Neuronal stem cell (in vitro differentiated cells): ENCODE data around the gene CCDC106.

Experiments used
- DNase-seq: peaks from one replicate; pipeline ENCODE4 v3.0.0-alpha.2; 2013; ENCODE audit warnings: low spot score
- H2AFZ ChIP-seq: one replicate; pipeline ENCODE4 v1.6.1; 2013; ENCODE audit warnings: mild to moderate bottlenecking, low read length, inconsistent platforms
- H2AK5ac ChIP-seq: 2 replicates; pipeline ENCODE4 v1.6.1; 2013; ENCODE audit warnings: low read depth, mild to moderate bottlenecking, inconsistent platforms, low read length, moderate library complexity, mixed read lengths
- H2BK120ac ChIP-seq: 2 replicates; pipeline ENCODE4 v1.6.1; 2013; ENCODE audit warnings: low read depth, mild to moderate bottlenecking, inconsistent platforms, low read length, moderate library complexity, mixed read lengths
- H2BK12ac ChIP-seq: one replicate; pipeline ENCODE4 v1.6.1; 2013; ENCODE audit warnings: low read length, inconsistent platforms
- H2BK15ac ChIP-seq: 2 replicates; pipeline ENCODE4 v1.6.1; 2013; ENCODE audit warnings: mild to moderate bottlenecking, low read length, inconsistent platforms, mixed read lengths
- H2BK5ac ChIP-seq: one replicate; pipeline ENCODE4 v1.6.1; 2013; ENCODE audit warnings: inconsistent platforms, mild to moderate bottlenecking, low read length, moderate library complexity
- H3K14ac ChIP-seq: one replicate; pipeline ENCODE4 v1.6.1; 2013; ENCODE audit warnings: low read length, inconsistent platforms
- H3K18ac ChIP-seq: 2 replicates; pipeline ENCODE4 v1.6.1; 2013; ENCODE audit warnings: low read length, inconsistent platforms
- H3K23ac ChIP-seq: 2 replicates; pipeline ENCODE4 v1.6.1; 2013; ENCODE audit warnings: low read depth, mild to moderate bottlenecking, mixed read lengths, low read length, inconsistent platforms; ENCODE audit not compliant: poor library complexity
- H3K27ac ChIP-seq: replicated peaks from 3 replicates; pipeline ENCODE4 v1.5.1; 2013; ENCODE audit warnings: low read length, inconsistent platforms
- H3K27me3 ChIP-seq, 3 experiments: 2 replicates each; pipeline ENCODE4 v1.6.1; 2013; ENCODE audit warnings: low read length in 3 of 3, mild to moderate bottlenecking in 2 of 3, inconsistent platforms in 1 of 3, low read depth in 1 of 3, mixed read lengths in 1 of 3, moderate library complexity in 1 of 3; ENCODE audit not compliant: control insufficient read depth in 3 of 3, insufficient read depth in 3 of 3
- H3K36me3 ChIP-seq, 2 donors: replicated peaks in 1 of 2; 2 replicates each; pipeline ENCODE4 v1.6.1; 2013; ENCODE audit warnings: low read length in 2 of 2; ENCODE audit not compliant: control insufficient read depth in 2 of 2, insufficient read depth in 2 of 2
- H3K4ac ChIP-seq: 2 replicates; pipeline ENCODE4 v1.6.1; 2013; ENCODE audit warnings: inconsistent platforms, mild to moderate bottlenecking, low read length, moderate library complexity
- H3K4me1 ChIP-seq, 2 donors: 1 replicate in 1 of 2; 2 replicates in 1 of 2; pipeline ENCODE4 v1.6.1; 2013; ENCODE audit warnings: low read length in 2 of 2, low read depth in 1 of 2; ENCODE audit not compliant: control insufficient read depth in 2 of 2, insufficient read depth in 1 of 2
- H3K4me2 ChIP-seq: one replicate; pipeline ENCODE4 v1.6.1; 2013; ENCODE audit warnings: mild to moderate bottlenecking, low read length, inconsistent platforms; ENCODE audit not compliant: insufficient read depth, poor library complexity, severe bottlenecking
- H3K4me3 ChIP-seq, 2 donors: 2 replicates each; pipeline ENCODE4 v1.5.1; 2013; ENCODE audit warnings: low read length in 2 of 2, mild to moderate bottlenecking in 2 of 2, inconsistent platforms in 1 of 2, moderate library complexity in 1 of 2
- H3K79me1 ChIP-seq: one replicate; pipeline ENCODE4 v1.6.1; 2013; ENCODE audit warnings: low read depth, mild to moderate bottlenecking, inconsistent platforms, low read length, moderate library complexity
- H3K9ac ChIP-seq: one replicate; pipeline ENCODE4 v1.6.1; 2013; ENCODE audit warnings: mild to moderate bottlenecking, low read depth, low read length, inconsistent platforms; ENCODE audit not compliant: poor library complexity
- H3K9me3 ChIP-seq, 2 donors: replicated peaks in 1 of 2; 2 replicates each; pipeline versions ENCODE3 to v1.6.1; 2013; ENCODE audit warnings: low read length in 2 of 2, mild to moderate bottlenecking in 2 of 2, inconsistent platforms in 1 of 2, low read depth in 1 of 2, mixed read lengths in 1 of 2, moderate library complexity in 1 of 2; ENCODE audit not compliant: control insufficient read depth in 2 of 2, insufficient read depth in 1 of 2
- H4K8ac ChIP-seq: one replicate; pipeline ENCODE4 v1.6.1; 2013; ENCODE audit warnings: low read depth, mild to moderate bottlenecking, inconsistent platforms, low read length, moderate library complexity
- H4K91ac ChIP-seq: one replicate; pipeline ENCODE4 v1.6.1; 2013; ENCODE audit warnings: low read length, low read depth, mild to moderate bottlenecking, inconsistent platforms; ENCODE audit not compliant: poor library complexity
- WGBS, 2 donors: extraction: QIAGEN DNeasy Blood & Tissue Kit; methylation state at CpG; one replicate each; pipeline ENCODE4 v1.1.7; 2013; ENCODE audit warnings: missing lambda C conversion rate in 2 of 2, mixed read lengths in 1 of 2; ENCODE audit not compliant: insufficient read length in 2 of 2, insufficient replicate concordance in 1 of 2; ENCODE audit errors: extremely low coverage in 2 of 2; 5-methylcytosine and 5-hydroxymethylcytosine counted together

CCDC106 gene

DNA sequence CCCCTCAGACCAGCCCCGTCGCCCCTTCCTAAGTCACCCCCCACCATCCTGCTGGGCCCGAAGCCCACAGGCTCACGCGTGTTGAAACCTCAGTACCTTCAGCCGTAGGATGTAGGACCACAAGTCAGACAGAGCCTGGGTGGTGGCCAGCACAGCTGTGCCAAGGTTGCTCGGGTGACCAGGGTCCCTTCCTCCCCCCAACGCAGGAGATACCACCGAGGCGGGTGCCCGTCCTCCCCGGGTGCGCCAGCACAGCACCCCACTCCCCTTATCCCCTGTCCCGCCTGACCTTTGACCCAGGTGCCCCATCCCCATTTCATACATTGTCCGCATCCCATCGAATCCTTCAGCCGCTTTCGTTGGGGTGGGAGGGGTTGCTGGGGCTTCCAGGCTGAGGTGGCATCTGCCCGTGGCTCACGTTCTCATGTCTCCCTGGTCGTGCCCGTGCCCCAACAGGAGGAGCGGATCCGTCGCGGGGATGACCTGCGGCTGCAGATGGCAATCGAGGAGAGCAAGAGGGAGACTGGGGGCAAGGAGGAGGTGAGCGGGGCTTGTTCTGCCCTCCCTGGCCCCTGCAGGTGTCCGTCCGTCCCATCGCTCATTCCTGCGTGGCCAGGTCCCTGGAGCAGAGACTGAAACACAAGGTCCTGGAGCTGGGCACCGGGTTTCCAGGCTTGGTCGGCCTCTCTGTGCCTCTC, 41.5 kb downstream of the CCDC106 start:
- Histone ChIP-seq H4K91ac (no peak overlapping the region), H2BK15ac (no peak overlapping the region), H3K4me2 (no peak overlapping the region), H3K23ac (no peak overlapping the region), H3K4me3 (peak overlapping the region in 1 of 2 donors; percentile 13), H3K27me3 (no peaks in the 10 kb centered on the region), H2BK120ac (no peak overlapping the region), H3K4ac (no peak overlapping the region), H3K9ac (no peak overlapping the region), H2BK5ac (no peak overlapping the region), H3K79me1 (peaks cover 40% of the 10 kb centered on the region), H3K4me1 (no peaks in the 10 kb centered on the region), H3K9me3 (peaks cover 0 to 2% of the 10 kb centered on the region in 2 donors), H2BK12ac (no peak overlapping the region), H3K18ac (no peak overlapping the region), H3K14ac (no peak overlapping the region), H4K8ac (no peak overlapping the region), H3K36me3 (peaks cover 45 to 93% of the 10 kb centered on the region in 2 donors), H3K27ac (no peak overlapping the region), H2AK5ac (no peak overlapping the region), H2AFZ (no peak overlapping the region)
- WGBS, 2 donors, result no CpG with 5 or more reads among the region's 35 CpGs
- DNase-seq, result no peak

DNA sequence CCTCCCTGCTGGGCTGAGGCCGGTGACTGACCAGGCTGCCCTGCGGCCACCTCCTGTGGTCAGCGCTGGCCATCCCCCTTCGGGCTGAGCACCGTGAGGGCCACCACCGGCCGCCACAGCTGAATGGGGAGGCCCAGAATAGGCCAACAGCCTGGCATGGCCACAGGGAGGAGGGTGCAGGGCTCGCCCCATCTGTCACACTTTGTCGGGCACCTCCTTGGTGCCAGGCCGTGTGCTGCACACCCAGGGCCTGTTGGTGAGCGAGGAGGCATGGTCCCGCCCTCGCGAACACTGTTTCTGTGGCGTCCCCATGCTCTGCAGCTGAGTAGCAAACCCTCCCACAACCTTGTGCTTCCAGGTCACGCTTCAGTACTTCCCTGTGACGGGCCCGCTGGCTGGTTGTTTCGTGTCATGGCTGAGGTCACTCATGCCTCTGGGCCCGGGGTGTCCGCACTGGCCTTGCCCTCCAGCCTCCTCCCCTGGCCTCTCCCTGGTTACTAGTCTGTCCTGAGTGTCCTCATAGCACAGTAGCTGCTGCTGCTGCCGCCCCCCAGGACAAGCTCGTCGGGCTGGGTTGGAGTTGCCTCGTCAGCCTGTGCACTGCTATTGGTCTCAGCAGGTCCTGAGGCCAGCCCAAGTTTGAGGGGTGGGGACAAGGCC, 42.2 kb downstream of the CCDC106 start:
- H3K4me3 ChIP-seq, result peak overlapping the region in 1 of 2 donors; percentile 13
- H3K18ac ChIP-seq, result no peak overlapping the region
- H3K9me3 ChIP-seq, result no peaks in the 10 kb centered on the region
- no peak overlapping the region for H2AFZ ChIP-seq
- H3K27me3 ChIP-seq, result no peaks in the 10 kb centered on the region
- no peak overlapping the region for H3K4me2 ChIP-seq
- H2BK12ac ChIP-seq, result peak overlapping the region; percentile 10
- no peak overlapping the region for H3K9ac ChIP-seq
- no peak overlapping the region for H2AK5ac ChIP-seq
- no peaks in the 10 kb centered on the region for H3K4me1 ChIP-seq
- H4K8ac ChIP-seq, result no peak overlapping the region
- H3K79me1 ChIP-seq, result peaks cover 36% of the 10 kb centered on the region
- no peak overlapping the region for H2BK15ac ChIP-seq
- no peak overlapping the region for H3K14ac ChIP-seq
- no peak for DNase-seq
- H2BK5ac ChIP-seq, result no peak overlapping the region
- no peak overlapping the region for H3K4ac ChIP-seq
- H3K23ac ChIP-seq, result peak overlapping the region; percentile 73
- H3K27ac ChIP-seq, result no peak overlapping the region
- peaks cover 44 to 93% of the 10 kb centered on the region in 2 donors for H3K36me3 ChIP-seq
- no peak overlapping the region for H2BK120ac ChIP-seq
- H4K91ac ChIP-seq, result no peak overlapping the region
- WGBS, 2 donors, result no CpG with 5 or more reads among the region's 25 CpGs

DNA sequence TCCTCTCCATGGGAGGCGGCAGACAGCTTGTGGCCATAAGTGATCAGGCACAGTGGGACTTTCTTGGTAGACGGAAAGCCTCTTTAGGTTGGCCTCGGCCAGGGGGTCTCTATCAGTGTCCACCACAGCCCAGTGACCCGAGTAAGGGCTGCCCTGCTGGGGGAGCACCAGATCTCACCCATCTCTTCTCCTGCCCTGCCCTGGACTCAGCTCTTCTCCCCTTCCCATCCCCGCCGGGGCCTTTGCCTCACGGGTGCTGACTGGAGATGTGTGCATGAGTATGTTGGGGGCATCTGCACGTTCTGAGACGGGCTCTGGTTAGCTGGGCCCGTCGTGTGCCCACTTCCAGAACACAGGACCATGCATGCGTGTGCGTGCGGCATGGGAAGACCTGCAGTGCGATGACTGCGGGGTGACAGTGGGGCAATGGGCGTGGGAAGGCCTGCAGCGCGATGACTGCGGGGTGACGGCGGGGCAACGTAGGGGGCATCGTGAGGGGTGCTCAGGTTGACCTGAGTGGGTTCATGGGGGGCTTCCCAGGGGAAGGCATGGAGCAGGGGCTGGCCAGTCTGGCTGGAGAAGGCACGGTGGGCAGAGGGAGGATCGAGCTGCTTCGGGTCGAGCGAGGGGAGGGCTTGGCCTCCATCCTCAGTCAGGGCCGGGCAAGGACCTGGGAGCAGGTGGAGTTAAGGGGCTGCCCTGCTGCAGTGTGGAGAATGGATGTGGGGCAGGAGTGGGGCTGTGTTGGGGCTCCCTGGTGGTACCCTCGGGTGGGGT, 42.9 kb downstream of the CCDC106 start:
- Histone ChIP-seq H3K18ac (peak overlapping the region; percentile 17), H3K4me1 (no peaks in the 10 kb centered on the region), H2BK15ac (no peak overlapping the region), H3K9ac (no peak overlapping the region), H4K8ac (peak overlapping the region; percentile 17), H3K14ac (no peak overlapping the region), H2BK12ac (peak overlapping the region; percentile 10), H3K27me3 (no peaks in the 10 kb centered on the region), H3K27ac (no peak overlapping the region), H3K4me3 (peak overlapping the region in 1 of 2 donors; percentile 36), H2BK5ac (no peak overlapping the region), H2AFZ (no peak overlapping the region), H3K79me1 (peaks cover 30% of the 10 kb centered on the region), H2BK120ac (no peak overlapping the region), H3K4me2 (no peak overlapping the region), H4K91ac (no peak overlapping the region), H3K4ac (no peak overlapping the region), H3K9me3 (no peaks in the 10 kb centered on the region), H3K36me3 (peaks cover 40 to 93% of the 10 kb centered on the region in 2 donors), H3K23ac (peak overlapping the region; percentile 97), H2AK5ac (no peak overlapping the region)
- no peak for DNase-seq
- no CpG with 5 or more reads among the region's 31 CpGs for WGBS, 2 donors
